HG03520 (cell line): ENCODE measurements around the gene MYBPC1.
"Not testable (repeated sequence)": the region's sequence is repeated elsewhere in the genome, so short reads cannot be mapped to it uniquely, and the experiment has no call there.

Experiments
- ATAC-seq: cut with Tn5 transposase; IDR thresholded peaks from one replicate; pipeline ENCODE4 v1.9.1; 2021; ENCODE audit warnings: mild to moderate bottlenecking, moderate library complexity; ENCODE audit not compliant: unreplicated experiment

Gene MYBPC1

GRCh38 chr12:101653503-101653902 lies 58.7 kb downstream of the MYBPC1 start:
- ATAC-seq: no peak

- no peak for ATAC-seq
Measured at GRCh38 chr12:101654442-101654841, 59.7 kb downstream of the MYBPC1 start.

- no peak for ATAC-seq
Measured at GRCh38 chr12:101655393-101655792, 60.6 kb downstream of the MYBPC1 start.

- not testable (repeated sequence) for ATAC-seq
Measured at GRCh38 chr12:101660662-101661061, 65.9 kb downstream of the MYBPC1 start.

GRCh38 chr12:101663298-101663697 lies 68.5 kb downstream of the MYBPC1 start:
- ATAC-seq: no peak

- no peak for ATAC-seq
Measured at GRCh38 chr12:101664992-101665391, 70.2 kb downstream of the MYBPC1 start.

GRCh38 chr12:101666052-101666728 lies 71.4 kb downstream of the MYBPC1 start:
- ATAC-seq: no peak

GRCh38 chr12:101667591-101667990 lies 72.8 kb downstream of the MYBPC1 start:
- ATAC-seq: no peak

- ATAC-seq: no peak
Measured at GRCh38 chr12:101670007-101670671, 75.4 kb downstream of the MYBPC1 start.

- ATAC-seq: peak; percentile 93
Measured at GRCh38 chr12:101671157-101671791, 76.5 kb downstream of the MYBPC1 start.

- no peak for ATAC-seq
Measured at GRCh38 chr12:101671833-101672232, 77.1 kb downstream of the MYBPC1 start.

GRCh38 chr12:101675555-101675954 lies 80.8 kb downstream of the MYBPC1 start:
- no peak for ATAC-seq

GRCh38 chr12:101676497-101676896 lies 81.7 kb downstream of the MYBPC1 start:
- ATAC-seq: not testable (repeated sequence)

GRCh38 chr12:101678081-101678480 lies 83.3 kb downstream of the MYBPC1 start:
- no peak for ATAC-seq

- no peak for ATAC-seq
Measured at GRCh38 chr12:101680240-101680639, 85.5 kb downstream of the MYBPC1 start.

GRCh38 chr12:101680647-101681046 lies 85.9 kb downstream of the MYBPC1 start:
- ATAC-seq: no peak

- not testable (repeated sequence) for ATAC-seq
Measured at GRCh38 chr12:101681627-101682026, 86.9 kb downstream of the MYBPC1 start.

GRCh38 chr12:101685092-101685491 lies 90.3 kb downstream of the MYBPC1 start:
- ATAC-seq: no peak

- no peak for ATAC-seq
Measured at GRCh38 chr12:101686176-101686575, 91.4 kb downstream of the MYBPC1 start.

GRCh38 chr12:101690544-101691098 lies 95.8 kb downstream of the MYBPC1 start:
- no peak for ATAC-seq

GRCh38 chr12:101691503-101692096 lies 96.8 kb downstream of the MYBPC1 start:
- ATAC-seq: no peak
